HG02840 (cell line): ENCODE results near the gene ZNF775.

Experiments used
- ATAC-seq: cut with Tn5 transposase; IDR thresholded peaks from one replicate; pipeline ENCODE4 v1.9.1; 2021; ENCODE audit warnings: mild to moderate bottlenecking, moderate library complexity, moderate number of reproducible peaks; ENCODE audit not compliant: unreplicated experiment, low FRiP score

ZNF775 gene

DNA sequence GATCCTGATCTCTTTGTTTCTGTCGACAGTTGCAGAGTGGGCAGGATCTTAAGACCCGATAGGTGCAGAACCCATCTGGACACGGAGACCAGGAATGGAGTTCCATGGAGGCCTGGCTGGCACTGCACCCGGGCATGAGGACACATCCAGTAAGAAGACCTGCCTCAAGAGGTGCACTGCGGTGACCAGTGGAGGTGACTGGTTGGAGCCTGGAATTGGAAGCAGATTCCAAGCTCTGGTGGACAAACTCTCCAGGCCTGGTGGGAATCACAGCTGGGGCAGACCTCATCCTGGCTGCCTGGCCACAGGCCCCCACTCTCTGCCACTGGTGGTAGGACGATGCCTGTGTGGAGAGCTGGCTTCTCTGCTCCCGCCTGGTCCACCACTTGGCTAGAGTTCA, 31.0 kb downstream of the ZNF775 start:
- ATAC-seq: no peak

DNA sequence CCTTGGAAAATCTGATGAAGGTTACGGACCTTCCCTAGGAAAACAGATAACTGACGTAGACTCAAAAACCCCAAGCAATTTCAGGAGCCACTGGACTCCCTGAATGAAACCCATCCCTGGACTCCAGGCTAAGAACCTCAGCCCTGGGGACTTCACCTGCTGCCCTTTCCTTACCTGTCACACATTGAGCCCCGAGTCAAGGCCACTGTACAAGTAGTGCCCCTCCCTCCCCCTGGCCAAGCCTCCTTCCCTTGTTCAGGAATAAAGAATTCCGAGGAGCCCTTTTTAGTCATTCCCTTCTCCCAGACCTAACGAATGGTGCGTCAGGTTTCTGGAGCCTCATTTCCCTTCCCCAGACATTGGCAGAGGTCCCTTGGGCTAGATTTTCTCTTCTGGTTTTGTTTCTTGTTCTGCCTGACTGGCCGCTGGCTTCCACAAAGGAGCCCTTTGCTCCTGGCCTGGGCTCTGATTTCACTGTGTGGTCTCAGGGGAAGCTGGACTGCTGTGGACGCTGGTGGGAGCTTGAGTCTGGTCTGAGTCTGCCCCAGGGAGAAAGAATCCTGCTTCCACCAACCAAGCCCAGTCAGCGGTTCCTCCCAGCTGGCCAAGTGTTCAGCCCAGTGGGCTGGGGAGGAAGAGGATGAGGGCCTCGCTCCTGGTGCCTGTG, 31.7 kb downstream of the ZNF775 start:
- no peak for ATAC-seq

DNA sequence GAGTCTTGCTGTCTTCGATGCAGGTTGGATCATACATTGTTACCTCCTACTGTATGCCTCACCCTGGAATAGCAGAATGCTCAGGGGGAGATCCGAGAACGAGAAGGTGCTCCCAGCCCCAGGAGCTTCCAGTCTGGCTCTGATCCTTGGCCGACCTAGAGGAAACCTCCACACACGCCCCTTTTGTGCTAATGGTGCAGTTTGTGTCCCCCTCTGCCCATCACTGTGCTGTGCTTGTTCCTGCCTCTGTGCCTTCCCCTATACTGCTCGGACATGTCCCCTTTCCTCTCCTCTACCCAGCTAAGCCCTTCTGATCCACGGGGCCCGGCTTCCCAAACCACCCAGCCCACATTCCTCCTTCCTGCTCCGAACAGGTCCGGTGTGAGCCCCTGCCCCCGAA, 32.5 kb downstream of the ZNF775 start:
- ATAC-seq: no peak

DNA sequence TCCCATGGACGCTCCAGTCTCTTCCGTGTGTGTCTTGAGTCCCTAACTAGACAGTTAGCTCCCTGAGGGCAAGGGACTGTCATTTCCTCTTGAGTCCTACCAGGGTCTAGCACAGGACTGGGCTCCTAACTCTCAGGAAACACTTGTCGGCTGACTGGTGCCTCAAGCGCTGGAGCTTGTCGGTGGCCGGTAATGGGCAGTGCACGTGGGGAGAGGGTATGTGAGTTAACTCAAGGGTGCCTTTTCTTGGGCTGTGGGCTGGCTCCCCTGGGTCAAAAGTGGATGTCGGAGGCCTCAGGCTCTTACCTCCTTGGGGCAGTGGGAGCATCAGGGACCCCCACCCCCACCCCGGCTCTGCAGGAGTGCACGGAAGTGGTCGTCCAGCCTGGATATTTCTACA, 32.9 kb downstream of the ZNF775 start:
- no peak for ATAC-seq

DNA sequence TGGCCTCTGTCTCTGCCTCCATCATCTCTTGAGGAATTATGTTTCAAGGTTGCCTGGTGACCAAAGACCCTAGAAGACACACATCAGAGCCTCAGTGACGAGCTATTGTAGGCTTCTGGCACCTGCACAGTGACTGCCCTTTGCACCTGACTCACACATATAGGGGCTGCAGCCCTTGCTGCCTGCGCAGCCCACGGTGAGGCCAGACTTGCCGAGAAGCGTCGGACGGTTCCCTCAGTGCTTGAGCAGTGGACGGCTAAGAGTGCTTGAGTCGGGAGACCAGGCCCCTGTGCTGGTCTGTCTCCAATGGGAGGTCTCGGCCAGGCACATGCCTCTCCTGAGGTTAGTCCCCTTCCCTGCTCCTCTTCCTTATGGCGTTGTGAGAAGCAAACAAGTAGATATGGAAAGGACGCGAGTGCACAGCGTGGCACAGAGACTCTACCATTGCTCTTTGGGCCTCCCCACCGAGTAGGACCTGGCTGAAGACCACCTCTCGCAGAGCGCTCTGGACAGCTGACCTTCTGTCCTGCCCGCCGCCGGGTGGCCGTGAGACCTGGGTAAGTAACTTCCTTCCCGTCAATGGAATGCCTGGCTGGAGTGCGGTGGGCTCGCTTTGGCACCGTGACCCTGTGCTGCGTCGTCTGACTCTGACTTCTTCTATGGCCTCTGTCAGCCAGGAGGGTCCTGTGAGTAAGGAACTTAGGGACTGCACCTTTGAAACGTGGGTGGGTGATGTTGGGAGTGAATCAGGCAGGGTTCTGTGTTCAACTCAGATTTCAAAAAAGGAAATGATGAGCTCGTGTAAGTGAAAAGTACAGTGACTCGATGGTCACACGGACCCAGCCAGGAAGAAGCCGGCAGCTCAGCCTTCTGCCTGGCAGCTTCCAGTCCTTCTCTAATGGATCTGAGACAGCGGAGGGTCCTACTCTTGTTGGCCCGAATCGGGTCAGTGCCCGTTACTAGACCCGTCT, 33.7 kb downstream of the ZNF775 start:
- no peak for ATAC-seq

DNA sequence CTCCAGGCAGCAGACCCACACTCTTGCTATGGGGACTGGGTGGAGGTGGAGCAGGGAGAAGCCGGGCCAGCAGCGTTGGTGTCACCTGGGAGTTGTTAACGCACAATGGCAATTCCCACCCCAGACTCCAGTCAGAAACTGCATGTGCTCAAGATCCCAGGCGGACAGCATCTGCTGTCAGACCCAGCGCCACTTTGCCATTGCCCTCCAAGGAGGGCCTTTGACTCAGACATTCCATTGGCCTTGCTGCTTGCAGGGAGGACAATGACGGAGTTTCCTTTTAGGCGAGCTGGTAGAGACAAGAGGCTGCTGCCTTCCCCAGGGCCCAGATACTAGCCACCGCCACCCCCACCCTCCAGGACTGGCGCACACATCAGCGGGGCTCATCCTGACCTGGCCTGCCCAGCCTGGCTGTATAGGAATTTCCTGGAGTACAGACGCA, 34.5 kb downstream of the ZNF775 start:
- no peak for ATAC-seq

DNA sequence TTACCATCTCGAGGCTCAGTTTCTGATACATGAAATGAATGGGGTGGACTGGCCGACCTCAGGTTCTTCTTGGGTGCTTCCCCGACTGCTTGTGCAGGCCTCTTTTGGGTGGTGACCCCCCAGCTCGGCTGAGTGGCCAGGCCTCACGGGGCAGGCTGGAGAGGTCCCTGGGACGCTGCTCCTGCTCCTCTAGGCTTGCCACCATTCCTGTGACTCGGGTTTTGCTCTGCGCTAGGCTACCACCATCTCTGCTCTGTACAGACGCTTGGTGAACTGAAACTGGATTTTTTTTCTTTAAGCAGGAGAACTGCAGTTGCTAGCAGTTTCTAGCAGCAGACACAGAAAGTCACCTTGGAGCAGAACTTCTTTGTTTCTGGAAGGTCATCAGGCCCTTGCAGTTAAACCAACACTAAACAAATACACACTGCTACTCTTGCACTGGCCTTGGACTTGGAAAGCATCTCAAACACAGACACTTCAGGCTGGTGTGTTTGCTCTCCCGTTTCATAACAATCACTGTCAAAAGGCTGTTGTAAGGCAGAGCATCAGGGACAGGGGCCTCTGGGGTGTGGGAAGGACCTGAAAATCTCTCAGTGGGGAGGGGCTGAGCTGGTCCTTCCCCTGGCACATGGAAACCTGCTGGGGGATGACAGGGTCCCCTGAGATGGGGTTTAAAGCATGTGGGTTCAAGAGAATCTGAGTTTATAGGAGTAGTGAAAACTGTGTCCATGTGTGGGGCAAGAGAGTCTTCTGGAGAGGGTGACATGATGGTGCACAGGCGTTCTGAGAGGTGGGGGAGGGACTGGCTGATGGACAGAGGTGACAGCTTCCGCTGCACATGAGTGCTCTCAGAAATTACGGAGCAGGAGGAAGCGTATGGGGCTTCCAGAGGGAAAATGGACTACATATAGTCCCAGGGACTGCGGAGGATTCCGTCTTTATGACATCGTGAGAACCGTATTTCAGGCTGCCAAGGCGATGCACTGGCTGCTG, 36.3 kb downstream of the ZNF775 start:
- ATAC-seq: no peak

DNA sequence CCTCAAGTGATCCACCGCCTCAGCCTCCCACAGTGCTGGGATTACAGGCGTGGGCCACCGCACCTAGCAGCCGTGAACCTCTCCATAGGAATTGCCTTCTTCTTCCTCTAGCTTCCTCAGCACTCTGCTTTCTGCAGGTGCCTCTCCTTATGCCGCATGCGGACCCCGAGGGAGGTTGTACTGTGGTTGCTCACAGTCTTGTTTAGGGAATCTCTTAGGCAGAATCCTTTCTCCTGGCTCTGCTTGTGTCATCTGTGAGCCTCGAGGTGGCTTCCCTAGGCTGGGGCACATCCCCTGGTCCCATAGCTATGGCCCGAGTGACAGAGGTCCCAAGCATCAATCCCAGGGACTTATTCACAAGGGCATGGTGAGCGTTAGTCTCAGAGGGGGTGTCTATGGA, 38.1 kb downstream of the ZNF775 start:
- ATAC-seq: no peak

DNA sequence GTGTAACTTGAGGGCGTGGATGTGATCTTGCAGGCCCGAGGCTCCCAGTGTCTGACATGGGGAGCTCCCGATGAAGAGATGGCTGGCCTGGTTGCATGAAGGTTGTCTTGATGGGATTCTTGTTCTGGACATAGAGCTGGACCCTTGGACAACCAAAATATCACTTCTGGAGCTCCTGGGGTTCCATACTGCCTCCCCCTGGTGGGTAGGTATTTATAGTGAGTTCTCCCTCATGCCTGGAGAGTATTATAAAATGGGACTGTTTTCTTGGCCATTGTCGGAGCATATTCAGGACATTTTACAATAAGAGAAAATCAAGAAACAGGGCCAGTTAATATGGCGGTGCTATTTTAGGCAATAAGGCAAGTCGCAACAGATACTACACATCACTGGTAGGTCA, 38.7 kb downstream of the ZNF775 start:
- ATAC-seq: no peak

DNA sequence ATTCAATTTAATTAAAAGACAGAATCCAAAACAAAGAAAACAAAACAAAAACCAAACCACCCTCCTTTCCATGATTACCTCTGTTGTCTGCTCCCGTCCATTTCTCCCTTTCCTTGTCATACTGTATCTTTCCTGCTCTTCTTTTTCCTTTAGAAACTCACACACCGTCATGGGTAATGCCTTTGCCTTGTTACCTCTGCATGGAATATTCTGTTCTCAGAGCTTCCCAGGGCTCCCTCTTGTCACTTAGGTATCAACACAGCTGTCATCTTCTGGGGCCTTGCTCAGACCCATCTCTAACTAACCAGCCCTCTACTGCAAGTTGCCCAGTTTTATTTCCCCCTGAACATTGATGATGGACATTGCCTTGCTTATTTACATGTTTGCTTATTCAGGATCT, 41.1 kb downstream of the ZNF775 start:
- ATAC-seq: no peak

DNA sequence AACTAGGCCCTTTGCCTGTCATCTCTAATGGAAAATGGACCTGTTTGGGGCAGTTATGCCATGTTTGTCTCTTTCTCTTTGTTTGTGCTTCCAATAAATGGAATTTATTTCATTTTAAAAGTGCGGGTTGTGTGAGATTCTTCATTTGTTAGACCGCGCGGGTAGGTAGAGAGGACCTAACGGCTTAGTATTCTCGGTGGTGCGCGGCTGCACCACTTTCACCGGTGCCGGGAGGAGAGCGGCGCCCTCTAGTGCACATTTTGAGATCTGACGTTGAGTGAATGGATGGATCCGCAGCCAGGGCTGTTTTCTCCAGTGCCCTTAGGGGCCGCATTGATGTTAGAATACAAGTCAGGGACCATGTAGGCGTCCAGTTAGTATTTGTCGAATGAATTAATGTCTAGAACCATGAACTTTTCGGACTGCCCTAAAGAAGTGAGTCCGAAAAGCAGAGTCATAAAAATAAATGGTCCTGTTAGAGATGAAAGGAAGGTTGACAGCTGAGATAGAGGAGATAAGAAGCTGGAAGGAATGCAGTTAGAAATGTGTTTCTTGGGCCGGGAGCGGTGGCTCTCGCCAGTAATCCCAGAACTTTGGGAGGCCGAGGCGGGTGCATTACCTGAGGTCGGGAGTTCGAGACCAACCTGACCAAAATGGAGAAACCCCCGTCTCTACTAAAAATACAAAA, 42.0 kb downstream of the ZNF775 start:
- peak; percentile 84 for ATAC-seq

DNA sequence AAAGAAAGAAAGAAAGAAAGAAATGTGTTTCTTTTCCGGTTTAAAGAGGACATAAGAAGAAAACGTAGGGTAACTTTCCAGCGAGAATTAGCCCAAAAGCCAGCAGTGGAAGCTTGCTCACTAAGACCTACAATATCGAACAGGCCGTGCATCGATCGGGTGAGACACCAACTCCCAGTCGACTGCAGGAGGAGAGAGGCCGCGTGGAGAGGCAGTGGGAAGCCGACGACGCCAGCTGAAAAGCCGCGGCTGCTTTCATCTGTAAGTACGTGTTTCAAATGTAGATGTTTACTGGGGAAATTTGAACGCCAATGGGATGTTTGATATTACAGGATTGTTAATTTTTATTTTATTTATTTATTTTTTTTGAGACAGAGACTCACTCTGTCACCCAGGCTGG, 42.7 kb downstream of the ZNF775 start:
- ATAC-seq: no peak

DNA sequence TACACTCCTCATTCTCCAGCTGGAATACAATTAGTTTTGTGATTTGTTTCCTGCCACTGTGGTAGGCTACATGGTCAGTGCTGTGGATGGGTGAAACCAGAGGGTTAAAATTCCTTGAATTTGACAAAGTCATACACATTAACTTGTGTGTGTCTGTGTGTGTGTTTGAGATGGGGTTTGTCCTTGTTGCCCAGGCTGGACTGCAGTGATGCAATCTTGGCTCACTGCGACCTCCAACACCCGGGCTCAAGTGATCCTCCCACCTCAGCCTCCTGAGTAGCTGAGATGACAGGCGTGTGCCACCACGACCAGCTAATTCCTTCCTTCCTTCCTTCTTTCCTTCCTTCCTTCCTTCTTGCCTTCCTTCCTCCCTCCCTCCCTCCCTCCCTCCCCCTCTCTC, 46.5 kb downstream of the ZNF775 start:
- ATAC-seq: no peak

DNA sequence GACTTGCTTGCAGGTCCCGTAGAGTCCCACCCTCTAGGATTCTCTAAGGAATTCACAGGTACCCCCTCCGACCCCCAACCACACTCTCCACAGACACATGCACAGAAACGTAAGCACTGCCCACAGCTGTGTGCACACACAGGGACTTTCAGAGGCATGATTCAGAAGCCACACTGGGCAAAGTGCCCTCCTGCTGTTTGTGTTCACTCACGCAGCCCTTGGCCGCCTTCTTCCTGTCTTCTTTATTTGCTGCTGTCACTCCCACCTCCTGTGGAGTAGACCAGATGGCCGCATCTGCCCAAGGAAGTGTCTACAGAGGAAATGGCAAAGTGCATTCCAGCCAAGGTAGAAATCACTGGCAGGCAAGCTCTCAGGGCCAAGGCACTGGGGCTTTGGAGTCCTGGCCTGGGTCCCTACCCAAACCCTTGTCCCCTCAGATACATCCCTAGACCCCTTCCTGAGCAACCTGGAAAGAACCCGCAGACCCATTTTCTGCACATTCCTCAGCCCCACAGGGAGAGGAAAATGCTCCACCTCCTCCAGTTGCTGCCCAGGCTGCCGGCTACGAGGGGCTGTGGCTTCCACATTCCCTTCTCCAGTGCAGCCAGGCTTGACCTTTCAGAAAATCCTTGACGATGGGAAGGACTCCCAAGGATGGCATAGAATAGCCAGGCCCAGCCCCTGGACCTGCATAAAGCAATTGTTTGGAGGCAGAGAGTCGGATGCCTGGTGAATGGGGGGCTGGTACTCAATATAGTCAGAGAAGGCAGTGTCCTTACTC, 49.7 kb downstream of the ZNF775 start:
- no peak for ATAC-seq

DNA sequence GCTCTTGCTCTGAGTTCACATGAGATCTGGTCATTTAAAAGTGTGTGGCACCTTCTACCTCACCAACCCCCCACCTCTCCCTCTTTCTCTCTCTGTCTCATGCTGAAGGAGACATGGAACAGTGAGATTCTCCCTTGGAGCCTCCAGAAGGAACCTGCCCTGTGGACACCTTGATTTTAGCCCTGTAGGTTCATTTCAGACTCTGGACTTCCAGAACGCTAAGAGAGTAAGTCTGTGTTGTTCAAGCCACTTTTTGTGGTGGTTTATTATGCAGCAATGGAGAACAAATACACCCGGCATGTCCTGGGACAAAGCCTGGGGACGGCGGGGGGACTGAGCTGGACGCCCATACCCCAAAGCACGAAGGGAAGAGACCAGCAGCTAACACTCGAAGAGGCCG, 50.6 kb downstream of the ZNF775 start:
- no peak for ATAC-seq

DNA sequence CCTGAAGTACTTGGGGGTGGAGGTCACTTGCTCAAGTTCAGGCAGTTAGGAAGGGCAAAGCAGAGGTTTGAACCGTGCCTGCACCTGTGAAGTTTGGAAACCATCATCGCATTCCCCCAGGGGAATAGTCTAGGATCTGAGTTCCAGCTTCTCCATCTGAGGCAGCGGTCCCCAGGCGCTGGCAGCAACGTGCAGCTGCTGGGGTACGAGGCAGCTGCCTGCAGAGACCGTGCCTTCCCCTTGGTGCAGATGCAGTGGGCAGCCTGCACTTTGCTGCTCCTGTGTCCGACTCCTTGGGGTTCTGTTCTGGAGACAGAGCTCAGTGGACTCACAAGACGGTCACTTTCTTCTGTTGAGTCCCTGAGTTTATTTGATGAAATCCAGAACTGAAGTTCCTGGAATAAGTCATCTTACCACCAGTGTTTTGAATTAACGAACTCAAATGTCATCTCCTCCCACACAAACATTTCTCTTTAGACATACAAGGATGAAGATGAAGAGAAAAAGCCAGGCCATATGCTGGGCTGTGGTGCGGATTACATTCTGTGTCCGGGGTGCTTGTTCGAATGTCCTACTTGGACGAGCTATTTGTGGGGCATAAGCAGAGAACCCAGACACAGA, 51.4 kb downstream of the ZNF775 start:
- ATAC-seq: no peak

DNA sequence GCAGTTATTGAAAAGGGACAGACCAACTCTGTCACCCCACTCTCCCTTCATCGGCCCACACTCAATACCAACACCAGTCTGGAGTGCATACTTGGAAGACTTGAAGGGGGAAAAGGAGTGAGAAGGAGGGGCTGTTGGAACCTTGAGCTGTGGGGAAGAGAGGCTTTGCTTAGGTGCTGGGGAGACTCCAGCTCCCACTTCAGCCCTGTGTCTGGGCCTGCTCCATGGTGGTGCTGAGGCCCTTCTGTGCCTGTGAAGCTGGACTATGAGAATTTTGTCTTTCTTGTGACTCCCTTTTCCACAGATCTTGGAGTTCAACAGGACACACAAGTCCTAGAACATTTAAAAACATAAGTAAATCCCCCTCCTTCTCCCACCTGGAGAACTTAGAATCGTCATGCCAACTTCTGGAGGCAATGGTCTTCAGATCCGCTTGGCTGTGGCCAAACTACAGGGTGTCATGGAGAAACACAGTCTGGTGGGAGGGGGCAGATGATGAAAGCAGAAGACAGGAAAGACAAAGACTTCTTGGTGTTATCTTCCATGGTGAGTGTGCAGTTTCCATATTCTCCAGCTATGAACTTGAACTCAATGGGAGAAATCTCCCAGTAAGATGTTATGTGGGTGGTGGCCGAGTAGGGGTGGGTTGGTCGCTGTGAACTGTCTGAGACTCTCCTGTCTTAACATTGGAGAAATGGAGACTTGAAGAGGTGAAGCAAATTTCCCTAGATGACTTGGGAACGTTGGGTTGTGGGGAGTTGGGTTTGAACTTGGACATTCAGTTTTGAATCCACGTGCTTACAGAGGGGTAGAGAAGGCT, 52.9 kb downstream of the ZNF775 start:
- ATAC-seq: no peak
